ENCODE measurements around the gene C17orf113.

- TF ChIP-seq SUZ12 (IDR thresholded peaks at IDR 0.05; ENCODE audit: extremely low read depth, insufficient read depth, insufficient read length) (no peak), ZNF274 (IDR thresholded peaks at IDR 0.05; ENCODE audit: low read depth, low read length) (no peak), YY1 (IDR thresholded peaks at IDR 0.05; ENCODE audit: insufficient read depth, insufficient read length) (no peak)
Observed at GRCh38 chr17:42047343-42047742, 3.1 kb downstream of the C17orf113 start.
